Ecto neural progenitor cell (in vitro differentiated cells): Measurements from ENCODE around the gene SALL4.
A peak's percentile ranks its signal among the peaks of the same experiment; 100 is the strongest.
"Not testable (repeated sequence)": the region's sequence is repeated elsewhere in the genome, so short reads cannot be mapped to it uniquely, and the experiment has no call there.

Experiments
- DNase-seq: peaks from one replicate; pipeline ENCODE4 v3.0.0-alpha.2; 2018; ENCODE audit warnings: low spot score

Gene SALL4

GRCh38 chr20:51801122-51801822 lies 1.0 kb downstream of the SALL4 start:
- DNase-seq = peak; percentile 76

- DNase-seq = no peak
Observed at GRCh38 chr20:51800872-51801121, 1.5 kb downstream of the SALL4 start.

GRCh38 chr20:51800060-51800871 lies 2.1 kb downstream of the SALL4 start:
- peak; percentile 96 for DNase-seq

GRCh38 chr20:51799401-51799860 lies 2.9 kb downstream of the SALL4 start:
- DNase-seq = no peak

- DNase-seq = no peak
Observed at GRCh38 chr20:51797357-51798025, 4.8 kb downstream of the SALL4 start.

- DNase-seq = no peak
Observed at GRCh38 chr20:51796340-51796739, 6.0 kb downstream of the SALL4 start.

GRCh38 chr20:51792960-51793359 lies 9.4 kb downstream of the SALL4 start:
- DNase-seq = no peak

- DNase-seq = no peak
Observed at GRCh38 chr20:51791626-51792025, 10.7 kb downstream of the SALL4 start.

- DNase-seq = no peak
Observed at GRCh38 chr20:51790256-51790655, 12.1 kb downstream of the SALL4 start.

GRCh38 chr20:51789434-51789833 lies 12.9 kb downstream of the SALL4 start:
- no peak for DNase-seq

- DNase-seq = no peak
Observed at GRCh38 chr20:51788822-51789221, 13.5 kb downstream of the SALL4 start.

- DNase-seq = no peak
Observed at GRCh38 chr20:51784299-51784698, 18.0 kb downstream of the SALL4 start.

GRCh38 chr20:51778229-51778759 lies 24.0 kb downstream of the SALL4 start:
- DNase-seq = not testable (repeated sequence)

- no peak for DNase-seq
Observed at GRCh38 chr20:51775241-51775640, 27.1 kb downstream of the SALL4 start.

- no peak for DNase-seq
Observed at GRCh38 chr20:51772236-51772635, 30.1 kb downstream of the SALL4 start.

GRCh38 chr20:51769976-51770615 lies 32.2 kb downstream of the SALL4 start:
- DNase-seq = no peak

- no peak for DNase-seq
Observed at GRCh38 chr20:51768759-51769517, 33.4 kb downstream of the SALL4 start.

GRCh38 chr20:51767867-51768758 lies 34.2 kb downstream of the SALL4 start, which contains the start of gene ATP9A:
TSS of gene ATP9A (minus strand) at chr20:51768390. CDS start at chr20:51768369, 21 bp downstream.
- DNase-seq = peak; percentile 62

GRCh38 chr20:51766994-51767866 lies 35.1 kb downstream of the SALL4 start:
- peak; percentile 80 for DNase-seq
